ENCODE data around the gene ACOT11.

ACOT11 gene

DNA sequence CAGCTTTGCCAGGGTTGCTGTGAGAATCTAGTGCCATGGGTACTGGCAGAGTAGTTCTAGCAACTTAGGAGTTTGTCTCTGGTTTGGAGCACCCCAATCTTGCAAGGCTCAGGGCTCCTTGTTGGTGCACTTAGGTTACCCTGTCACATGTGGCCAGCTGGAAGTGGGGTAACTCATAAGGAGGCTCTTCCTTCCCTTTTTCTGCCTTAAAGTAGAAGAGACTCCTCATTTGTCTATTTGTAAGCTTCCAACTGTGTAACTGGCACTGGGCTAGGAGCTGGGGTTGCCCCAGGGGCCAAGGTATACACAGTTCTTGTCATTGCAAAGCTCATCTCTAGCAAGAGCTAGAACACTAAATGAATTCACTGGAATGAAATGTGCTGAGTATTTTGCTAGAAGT, 104.1 kb downstream of the ACOT11 start:
- DNase-seq: no peak

- no peak for DNase-seq
These were observed 105.0 kb downstream of the ACOT11 start for GRCh38 chr1:54653036-54653435.

GRCh38 chr1:54658164-54658913, 110.3 kb downstream of the ACOT11 start:
- no peak for DNase-seq

All from SHP77 (cell line).